COR-L47 (cell line): ENCODE data around the gene SMCHD1.
"Not testable (repeated sequence)": the region's sequence is repeated elsewhere in the genome, so short reads cannot be mapped to it uniquely, and the experiment has no call there.

Experiments used
- DNase-seq: peaks from one replicate; lab custom pipeline; 2025; lab: John Stamatoyannopoulos, UW

SMCHD1 gene

DNA sequence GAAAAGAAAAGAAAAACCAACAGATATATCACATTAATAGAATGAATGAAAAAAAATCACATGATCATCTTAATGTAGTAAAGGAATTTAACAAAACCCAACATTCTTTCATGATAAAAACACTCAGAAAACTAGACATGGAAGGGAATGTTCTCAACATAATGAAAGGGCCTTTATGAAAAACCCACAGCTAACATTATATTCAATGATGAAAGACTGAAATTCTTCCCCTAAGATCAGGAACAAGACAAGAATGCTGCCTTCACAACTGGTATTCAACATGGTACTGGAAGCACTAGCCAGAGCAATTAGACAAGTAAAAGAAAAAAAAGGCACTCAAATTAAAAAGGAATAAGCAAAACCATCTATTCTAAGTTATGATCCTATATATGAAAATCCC, 162.8 kb downstream of the SMCHD1 start:
- no peak for DNase-seq

- no peak for DNase-seq
Measured at GRCh38 chr18:2821695-2822094, 166.2 kb downstream of the SMCHD1 start.

GRCh38 chr18:2822213-2822921, 166.8 kb downstream of the SMCHD1 start:
- no peak for DNase-seq

- no peak for DNase-seq
Measured at GRCh38 chr18:2823202-2823601, 167.7 kb downstream of the SMCHD1 start.

GRCh38 chr18:2823966-2824365, 168.4 kb downstream of the SMCHD1 start:
- DNase-seq = no peak

DNA sequence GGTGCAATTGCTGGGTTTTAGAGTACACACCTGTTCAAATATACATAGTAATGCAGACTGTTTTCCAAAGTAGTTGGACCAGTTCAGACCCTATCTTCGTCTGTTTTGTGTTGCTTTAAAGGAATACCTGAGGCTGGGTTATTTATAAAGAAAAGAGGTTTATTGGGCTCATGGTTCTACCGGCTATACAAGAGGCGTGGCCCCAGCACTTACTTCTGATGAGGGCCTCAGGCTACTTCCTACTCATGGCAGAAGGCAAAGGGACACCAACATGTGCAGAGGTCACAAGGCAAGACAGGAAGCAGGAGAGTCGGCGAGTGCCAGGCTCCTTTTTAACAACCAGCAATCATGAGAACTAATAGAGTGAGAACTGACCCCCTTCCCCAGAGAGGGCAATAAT, 169.3 kb downstream of the SMCHD1 start:
- DNase-seq = no peak

GRCh38 chr18:2825613-2826175, 170.2 kb downstream of the SMCHD1 start:
- DNase-seq = no peak

- no peak for DNase-seq
Measured at GRCh38 chr18:2826581-2826980, 171.1 kb downstream of the SMCHD1 start.

DNA sequence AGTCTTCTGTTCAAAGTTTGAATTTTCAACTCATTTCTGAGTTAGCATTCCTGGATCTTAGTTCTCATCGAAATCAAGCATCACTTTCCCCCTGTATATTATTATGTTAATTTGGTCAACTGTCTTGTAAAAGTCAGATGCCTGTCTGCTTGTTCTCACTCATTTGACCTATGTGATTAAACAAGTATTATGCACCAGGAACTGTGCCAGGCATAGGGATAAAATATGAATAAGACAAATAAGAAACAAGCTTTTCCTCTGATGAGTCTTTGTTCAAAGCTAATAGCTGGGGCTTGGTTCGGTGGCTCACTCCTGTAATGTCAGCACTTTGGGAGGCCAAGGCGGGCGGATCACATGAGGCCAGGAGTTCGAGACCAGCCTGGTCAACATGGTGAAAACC, 171.5 kb downstream of the SMCHD1 start:
- DNase-seq = no peak

DNA sequence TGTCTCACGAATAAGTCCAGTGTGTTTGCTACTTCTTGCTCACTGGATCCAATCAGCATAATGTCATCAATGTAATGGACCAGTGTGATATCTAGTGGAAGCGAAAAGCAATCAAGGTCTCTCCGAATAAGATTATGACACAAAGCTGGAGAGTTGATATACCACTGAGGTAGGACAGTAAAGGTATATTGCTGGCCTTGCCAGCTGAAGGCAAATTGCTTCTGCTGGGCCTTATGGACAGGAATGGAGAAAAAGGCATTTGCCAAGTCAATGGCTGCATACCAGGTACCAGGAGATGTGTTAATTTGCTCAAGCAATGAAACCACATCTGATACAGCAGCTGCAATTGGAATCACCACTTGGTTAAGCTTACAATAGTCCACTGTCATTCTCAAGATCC, 180.6 kb downstream of the SMCHD1 start:
- DNase-seq = not testable (repeated sequence)

- not testable (repeated sequence) for DNase-seq
Measured at GRCh38 chr18:2837290-2837689, 181.8 kb downstream of the SMCHD1 start.

GRCh38 chr18:2839202-2839601, 183.7 kb downstream of the SMCHD1 start:
- no peak for DNase-seq

GRCh38 chr18:2840521-2840920, 185.0 kb downstream of the SMCHD1 start:
- no peak for DNase-seq

DNA sequence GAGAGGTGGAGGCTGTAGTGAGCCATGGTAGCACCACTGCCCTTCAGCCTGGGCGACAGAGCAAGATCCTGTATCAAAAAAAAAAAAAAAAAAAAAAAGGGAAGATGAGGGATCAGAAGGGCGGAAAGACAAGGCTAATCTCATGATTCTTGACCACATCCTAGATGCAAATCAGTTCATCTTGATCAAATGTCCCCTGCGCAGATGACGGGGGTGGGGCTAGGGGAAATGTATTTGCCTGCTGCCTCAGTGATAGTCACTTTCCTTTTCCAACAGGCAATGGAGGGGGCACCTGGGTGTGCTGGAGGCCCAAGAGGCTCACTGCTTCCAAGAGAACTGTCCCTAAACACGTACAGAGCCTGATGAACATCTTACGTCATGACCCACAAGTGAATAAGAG, 187.6 kb downstream of the SMCHD1 start:
- no peak for DNase-seq

GRCh38 chr18:2845172-2845571, 189.6 kb downstream of the SMCHD1 start:
- no peak for DNase-seq

- DNase-seq = no peak
Measured at GRCh38 chr18:2846636-2847316, 191.2 kb downstream of the SMCHD1 start, which contains the start of gene EMILIN2. TSS of gene EMILIN2 (plus strand) at chr18:2847006. CDS start at chr18:2847189, 183 bp downstream.

GRCh38 chr18:2847317-2848246, 192.1 kb downstream of the SMCHD1 start:
- DNase-seq = no peak

DNA sequence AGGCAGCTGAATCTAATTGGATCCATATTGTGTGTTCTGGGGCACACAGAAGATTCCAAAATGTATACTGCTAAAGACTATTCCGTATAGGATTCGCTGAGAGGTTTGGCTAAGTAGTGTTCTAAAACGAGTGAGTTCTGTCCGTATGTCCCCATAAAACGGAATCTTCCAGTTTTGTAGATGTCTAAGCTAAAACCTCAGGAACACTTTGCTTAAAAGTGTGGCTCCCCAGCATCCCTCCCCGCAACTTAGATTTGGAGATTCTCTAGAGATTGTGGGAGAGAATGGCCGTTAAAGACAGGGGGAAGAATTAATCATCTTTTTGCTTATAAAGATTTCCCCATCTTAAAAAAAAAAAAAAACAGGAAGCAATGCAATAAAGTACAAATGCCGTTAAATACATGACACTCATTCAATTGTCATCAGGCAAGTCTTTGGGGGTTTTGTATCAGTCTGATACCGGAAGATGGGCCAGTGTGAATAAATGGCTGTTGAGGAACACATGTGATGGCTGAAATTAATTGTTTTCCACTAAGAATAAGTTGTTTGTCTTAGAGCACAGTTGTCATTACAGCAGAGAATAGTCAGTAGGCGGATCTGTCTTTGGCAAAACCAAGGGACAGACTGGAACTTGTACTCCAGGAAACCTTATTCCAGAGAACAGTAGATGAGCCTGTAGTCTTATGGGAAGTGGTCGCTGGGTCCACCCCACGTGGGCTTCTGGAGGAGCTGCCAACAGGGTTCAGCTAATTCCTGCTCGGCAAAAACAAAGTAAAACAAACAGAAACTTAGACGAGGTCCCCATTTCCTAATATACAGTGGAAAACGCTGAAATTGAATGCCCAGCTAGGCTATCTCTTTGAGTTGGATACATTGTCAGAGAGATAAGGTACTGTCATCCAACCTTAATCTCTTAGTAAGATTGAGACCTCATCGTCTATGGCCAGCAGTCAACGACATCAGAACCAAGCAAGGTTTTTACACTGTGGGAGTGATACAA, 193.0 kb downstream of the SMCHD1 start:
- no peak for DNase-seq

DNA sequence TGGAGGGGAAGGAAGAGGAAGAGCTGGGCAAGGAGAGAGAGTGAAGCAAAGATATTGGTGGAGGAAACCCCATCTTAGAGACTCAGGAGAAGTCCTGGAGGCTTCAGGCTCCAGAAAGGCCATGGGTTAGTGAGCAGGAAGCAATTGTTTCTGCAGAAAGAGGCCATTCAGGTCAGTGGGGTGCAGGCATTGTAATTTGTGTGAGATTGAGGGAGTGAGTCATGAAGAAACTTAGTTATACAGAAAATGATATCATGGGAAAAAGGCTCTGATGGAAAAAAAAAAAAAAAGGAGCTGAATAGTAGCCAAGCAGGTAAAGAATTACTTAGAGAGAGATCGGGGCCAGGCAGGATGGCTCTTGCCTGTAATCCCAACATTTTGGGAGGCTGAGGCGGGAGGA, 195.3 kb downstream of the SMCHD1 start:
- DNase-seq = no peak

GRCh38 chr18:2851771-2852170, 196.2 kb downstream of the SMCHD1 start:
- no peak for DNase-seq

DNA sequence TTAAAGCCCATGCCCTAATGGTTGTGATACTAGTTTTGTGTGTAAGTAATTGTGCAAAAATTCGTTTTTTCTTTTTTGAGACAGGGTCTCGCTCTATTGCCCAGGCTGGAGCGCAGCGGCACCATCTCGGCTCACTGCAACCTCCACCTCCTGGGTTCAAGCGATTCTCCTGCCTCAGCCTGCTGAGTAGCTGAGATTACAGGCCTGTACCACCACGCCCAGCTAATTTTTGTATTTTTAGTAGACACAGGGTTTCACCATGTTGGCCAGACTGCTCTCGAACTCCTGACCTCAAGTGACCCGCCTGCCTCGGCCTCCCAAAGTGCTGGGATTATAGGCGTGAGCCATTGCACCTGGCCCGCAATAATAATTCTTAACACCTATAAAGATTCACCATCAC, 196.9 kb downstream of the SMCHD1 start:
- DNase-seq = not testable (repeated sequence)
